ENCODE results near the gene SLC43A2.

Gene SLC43A2

DNA sequence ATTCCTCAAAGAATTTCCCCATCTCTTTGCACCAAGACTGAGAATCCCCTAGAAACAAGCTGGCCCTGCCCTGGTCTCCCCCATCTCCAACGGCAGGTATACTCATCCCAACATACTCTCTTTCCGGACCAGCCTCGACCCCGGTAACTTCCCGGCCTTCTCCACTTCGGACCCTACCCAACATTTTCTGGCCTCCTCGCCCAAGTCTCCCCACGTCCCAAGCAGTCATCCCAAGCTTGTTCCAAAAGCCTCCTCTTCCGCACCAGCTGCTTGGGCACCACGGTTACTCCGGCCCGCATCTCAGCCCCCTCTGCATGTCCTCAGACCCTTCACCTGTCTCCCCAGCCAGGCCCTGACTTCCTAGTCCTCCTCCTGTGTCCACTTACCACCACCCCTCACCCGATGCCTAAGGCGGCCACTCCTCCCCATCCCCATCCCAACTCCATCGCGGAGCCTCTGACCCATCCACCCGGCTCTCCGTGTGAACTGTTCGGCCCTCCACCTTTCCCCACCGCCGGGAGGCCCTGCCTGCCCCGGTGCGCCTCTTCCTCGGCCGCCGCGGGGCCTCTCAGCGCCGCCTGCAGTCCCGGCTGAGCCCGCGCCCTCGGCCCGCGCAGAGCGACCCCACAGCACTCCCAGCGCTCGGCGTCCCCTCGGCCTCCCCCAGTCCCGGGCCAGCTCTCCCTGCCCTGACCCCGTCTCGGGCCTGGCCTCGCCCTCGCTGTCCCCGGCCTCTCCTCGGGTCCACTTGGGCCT is 67.0 kb downstream of the SLC43A2 start:
- DNase-seq: peak; percentile 18

DNA sequence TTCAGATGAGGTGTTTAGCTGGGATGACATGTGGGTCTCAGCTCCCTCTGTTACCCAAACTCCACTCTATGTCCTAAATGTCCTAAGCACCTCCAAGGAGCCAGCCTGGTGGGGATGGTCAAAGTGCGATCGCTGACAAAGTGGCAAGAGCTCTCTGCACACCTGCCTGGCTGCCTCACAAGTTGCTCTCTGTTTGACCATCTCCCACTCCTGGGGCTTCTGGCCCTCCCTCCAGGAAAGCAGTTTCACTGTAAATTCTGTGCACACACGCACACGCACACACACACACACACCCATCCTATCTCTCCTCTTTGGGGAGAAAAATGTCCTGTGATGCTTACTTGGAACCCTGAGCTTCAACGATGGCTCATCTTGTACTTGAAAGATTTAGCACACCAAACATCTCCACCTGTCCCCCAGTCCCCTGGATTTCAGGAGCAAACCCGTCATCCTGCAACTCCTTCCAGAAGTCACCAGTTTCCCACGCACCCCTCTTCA is 67.7 kb downstream of the SLC43A2 start:
- no peak for DNase-seq

DNA sequence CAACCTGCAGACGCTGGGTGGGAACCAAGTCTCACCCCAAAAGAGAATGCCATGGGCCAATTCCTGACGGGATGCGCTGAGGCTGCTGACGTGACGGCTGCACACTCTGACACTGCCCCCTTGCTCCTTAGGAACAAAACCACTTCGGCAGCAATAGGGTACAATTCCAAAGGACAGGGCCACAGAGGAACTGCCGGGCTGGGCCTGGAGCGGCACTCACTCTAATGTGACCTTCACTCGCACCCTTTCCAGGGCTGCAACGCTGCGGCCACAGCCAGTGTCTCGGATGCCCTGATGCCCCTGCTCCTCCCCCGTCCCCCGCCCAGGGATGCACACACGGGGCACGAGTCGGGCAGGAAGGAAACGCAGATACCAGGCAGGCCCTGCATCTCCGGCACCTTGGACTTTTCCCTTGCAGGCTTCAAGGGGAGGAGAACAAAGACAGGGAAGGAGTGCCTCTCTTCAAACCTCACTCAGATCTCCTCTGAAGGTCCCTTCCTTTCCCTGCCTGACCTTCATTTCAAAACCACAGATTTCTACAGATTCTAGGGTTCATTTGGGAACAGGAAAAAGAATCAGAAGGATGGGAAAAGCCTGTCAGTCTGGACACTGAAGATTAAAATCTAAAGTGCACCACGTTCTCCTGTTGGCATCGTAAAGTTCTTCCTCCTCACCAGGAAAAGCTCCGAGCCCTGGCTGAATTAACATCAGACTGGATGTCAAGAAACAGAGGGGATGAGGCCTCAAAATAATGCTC is 68.4 kb downstream of the SLC43A2 start:
- DNase-seq: no peak

DNA sequence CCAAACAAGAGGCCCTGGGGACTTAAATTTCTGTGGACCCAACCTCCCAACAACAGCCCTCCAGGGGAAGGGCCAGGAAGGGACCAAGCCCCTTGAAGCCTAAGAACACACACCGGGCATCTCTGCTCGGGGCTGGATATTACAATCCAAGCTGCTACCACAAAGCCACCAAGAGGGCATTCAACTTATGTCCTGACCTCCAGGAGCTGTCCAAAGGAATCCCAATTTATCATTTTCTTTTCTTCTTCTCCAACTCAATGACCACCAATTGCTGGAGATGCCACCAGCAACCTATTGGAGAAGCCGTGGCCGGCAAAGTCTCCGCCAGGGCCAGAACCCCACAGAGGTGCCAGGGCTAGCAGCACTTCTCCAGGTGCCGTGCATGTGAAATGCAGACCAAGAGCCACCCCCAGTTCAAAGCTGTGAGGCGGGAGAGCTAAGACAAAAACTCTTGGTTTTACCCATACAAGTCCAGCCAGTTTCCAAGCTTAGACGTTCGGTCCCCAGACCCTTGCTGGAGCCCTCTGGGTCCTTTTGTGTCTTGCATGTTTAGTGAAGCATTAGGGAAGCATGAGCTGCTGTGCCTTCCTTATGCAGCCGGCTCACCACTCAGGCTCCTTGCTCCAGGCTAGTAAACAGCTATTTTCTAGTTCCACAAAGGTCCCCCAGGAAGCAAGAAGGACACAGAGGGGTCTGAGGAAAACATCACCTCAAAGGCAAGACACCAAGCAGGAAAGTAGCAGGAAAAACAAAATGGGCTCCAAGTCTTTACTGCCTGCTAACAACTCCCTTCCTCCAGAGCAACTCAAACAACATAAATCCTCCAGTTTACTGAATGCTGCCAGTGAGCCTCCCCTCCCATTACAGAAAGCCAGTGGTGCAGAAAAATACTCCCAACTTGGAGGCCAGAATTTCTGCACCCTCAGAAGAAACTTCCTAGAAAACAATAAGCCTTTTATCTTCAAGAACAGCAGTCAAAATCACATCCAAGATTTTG is 69.3 kb downstream of the SLC43A2 start:
- no peak for DNase-seq

DNA sequence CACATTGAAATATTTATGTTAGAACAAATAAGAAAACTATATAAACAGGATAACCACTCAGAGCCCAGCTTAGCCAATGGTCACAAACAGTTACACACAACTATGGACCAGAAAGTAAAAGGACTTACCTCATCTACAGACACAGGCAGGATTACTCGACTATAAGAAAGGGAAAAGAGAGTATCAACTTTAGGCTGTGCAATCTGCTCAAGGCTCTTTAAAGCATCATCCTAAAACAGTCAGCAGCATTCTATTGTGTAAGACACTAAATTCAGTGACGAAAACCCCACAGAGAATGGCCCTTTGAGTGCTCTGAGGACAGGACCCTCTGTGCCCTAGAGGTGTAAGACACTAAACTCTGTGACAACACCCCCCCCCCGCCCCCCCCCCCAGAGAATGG is 70.2 kb downstream of the SLC43A2 start:
- DNase-seq: no peak

DNA sequence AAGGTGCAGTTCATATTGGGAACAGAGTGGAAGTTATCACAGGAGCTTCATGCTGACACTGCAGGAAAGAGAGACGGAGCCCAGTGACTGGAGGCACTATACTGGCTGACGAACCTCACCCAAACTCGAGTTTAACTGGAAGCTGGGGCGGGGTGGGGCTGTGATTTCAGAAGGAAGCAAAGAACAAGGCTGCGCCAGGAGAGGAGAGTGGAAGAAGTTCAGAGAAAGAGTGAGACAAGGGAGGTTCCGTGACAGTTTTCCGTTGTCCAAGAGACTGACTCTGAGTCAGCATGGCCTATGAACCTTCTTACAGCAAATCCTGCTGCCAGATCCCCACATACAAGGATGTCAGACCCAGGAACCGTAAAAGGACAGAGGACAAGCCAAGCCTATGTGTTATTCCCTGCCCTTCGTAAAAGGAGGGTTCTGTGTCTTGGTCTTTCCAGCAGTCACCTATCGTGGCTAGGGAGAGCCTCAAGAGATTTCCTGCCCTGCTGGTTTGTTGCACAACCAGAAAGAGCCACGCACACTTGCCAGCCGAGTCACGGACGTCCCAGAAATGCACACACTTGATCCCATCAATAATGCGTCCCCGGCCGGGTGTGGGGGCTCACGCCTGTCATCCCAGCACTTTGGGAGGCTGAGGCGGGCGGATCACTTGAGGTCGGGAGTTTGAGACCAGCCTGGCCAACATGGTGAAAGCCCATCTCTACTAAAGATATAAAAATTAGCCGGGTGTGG is 71.1 kb downstream of the SLC43A2 start:
- DNase-seq: no peak

DNA sequence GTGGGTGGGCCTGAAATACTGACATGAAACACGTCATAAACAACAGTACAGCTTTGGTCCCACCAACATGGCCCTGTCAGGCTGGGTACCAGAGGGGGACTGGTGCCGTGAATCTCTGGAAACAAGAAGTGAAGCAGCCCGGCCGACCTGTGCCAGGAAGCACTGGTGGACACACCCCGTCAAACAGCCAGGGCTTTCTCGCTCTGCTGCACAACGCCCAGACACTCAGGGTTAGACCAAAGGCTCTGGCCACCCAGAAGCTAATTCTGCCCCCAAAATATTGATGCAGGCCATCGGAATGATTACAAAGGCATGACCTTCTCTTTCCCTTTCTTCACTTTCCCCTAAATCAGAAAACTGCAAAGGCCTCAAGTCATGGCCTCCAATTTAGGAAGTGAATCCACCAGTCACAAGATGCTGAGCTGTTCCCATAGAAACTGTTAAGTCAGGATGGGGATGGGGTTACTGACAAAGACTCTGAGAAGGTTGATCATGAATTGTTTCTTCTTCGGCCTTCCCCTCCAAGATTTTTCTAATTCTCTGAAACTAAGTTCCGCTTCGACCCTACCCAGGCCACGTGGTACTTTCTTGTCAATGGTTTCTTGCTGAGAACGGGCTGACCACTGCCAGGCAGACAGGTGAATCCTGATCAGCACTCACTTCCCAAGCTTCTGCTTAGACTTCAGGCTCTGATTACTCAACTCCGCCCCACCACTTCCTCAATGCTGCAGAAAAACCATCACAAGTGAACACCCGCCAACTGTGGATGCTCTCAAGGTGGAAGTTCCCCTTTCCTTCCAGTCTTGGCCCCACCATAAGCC is 72.8 kb downstream of the SLC43A2 start:
- no peak for DNase-seq

DNA sequence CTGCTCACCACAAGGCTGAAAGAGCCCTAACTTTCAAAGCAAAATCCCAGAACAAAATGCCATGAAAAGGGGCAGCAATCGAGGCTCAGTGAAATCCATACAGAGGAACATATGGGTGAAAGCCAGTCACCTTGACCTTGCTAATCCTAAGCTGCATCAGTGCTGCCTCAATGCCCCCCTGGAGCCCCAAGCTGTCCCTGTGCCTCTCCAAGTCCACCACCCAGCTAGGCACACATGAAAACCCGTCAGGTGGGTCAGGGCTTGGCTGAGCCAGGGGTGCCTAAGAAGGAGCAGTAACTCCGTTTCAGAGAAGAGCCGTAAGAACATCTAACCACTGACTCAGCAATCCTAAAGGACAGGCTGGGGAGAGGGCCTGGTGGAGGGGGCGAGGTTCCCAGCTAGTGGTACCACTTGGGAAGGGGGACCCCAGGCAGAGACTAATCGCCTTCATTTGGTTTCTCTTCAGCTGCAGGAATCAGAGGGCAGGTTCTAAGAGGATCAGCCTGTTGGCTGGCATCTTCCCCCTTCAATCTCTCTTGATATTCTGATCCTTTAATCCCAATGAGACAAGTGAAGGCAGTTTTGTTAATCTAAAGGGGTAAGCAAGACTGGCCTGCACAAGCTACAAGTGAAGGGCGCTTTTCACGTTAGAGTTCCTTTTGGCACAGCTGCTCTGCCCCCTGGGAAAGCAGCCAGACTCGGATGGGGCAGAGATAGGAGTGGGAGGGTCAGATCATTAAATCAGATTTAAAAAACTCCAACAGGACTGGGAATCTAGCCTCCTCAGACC is 73.7 kb downstream of the SLC43A2 start:
- DNase-seq: no peak

DNA sequence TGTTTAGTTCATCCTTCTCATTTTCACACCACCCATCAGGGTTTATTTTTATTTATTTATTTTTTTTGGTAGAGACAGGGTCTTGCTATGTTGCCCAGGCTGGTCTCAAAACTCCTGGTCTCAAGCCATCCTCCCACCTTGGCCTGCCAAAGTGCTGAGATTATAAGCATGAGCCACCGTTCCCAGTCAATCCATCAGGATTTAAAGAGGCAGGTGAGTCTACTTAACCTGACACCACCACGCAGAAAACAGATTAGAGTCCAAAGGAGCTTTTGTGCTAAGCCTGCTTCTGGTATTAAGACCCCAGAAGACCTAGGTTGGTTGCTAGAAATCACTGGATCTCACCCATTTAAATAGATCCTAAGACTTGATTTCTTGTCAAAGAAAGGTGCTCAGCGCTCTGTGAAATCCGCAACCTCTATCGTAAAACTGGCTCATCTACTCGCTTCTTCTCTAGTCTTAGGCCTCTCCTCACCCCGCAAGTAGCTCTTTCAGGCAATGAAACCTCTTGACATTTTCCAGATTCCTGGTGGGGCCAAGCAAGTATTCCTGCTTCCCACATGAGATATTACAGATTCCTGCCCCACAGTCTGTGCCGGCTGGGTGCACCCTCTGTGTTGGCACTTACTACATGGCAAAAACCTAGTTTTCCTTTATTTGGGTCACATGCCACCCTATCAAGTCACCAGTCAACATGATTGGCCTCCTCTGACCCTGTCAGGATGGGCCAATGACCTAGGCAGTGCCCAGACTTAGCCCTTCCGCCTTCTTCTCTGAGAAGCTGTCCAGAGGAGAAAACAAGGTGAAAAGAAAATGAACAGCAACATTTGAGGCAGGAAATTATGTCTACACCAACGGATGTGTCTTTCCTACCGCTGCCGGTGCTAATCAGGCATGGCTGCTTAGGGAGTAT is 75.0 kb downstream of the SLC43A2 start:
- DNase-seq: no peak

DNA sequence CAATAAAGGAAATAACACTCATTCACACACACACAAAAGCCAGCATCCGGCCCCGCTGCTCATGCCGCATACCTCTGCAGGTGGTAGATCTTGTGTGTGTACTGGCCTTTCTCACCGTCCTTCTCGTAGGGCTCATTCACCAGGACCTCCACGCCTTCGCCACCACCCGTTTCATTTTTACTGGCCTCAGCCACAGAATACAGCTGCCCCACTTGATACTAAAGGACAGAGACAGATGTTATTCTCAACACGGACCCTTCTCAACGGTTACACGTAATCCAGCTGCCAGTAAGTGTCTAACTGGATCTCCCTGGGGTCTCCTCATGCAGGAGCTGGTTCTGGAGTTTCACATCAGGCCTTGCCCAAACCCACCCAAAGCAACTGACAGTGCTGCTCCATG is 75.7 kb downstream of the SLC43A2 start:
- DNase-seq: no peak

DNA sequence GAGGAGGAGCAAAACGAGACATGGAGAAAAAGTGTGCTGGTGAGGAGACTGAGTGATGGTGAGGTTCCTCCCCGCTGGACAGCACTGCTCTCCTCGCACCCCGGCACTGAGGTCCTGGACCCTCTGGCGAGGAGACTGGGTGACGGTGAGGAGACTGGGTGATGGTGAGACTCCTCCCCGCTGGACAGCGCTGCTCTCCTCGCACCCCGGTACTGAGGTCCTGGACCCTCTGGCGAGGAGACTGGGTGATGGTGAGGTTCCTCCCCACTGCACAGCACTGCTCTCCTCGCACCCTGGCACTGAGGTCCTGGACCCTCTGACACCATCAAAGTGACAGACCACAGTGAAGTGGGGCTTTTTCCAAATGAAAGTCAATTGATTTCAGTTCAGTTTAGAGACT is 76.9 kb downstream of the SLC43A2 start:
- DNase-seq: no peak

DNA sequence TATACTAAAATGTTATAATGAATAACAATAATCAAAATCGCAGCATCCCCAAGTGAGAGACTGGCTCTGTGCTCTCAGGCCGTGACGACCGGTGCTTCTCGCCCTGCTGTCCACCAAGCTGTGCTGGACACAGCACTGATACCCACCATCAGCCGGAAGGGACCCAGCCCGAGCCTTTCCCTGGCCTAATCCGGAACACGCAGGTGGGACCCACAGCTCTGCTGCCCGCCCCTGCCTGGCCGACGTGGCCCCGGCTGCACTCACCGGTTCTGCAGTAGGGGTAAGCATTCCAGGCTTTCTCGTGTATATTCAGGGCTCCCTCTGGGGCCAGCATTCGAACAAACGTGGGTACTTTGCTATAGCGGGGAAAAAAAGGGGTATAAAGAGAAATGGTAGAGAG is 80.6 kb downstream of the SLC43A2 start:
- DNase-seq: no peak

DNA sequence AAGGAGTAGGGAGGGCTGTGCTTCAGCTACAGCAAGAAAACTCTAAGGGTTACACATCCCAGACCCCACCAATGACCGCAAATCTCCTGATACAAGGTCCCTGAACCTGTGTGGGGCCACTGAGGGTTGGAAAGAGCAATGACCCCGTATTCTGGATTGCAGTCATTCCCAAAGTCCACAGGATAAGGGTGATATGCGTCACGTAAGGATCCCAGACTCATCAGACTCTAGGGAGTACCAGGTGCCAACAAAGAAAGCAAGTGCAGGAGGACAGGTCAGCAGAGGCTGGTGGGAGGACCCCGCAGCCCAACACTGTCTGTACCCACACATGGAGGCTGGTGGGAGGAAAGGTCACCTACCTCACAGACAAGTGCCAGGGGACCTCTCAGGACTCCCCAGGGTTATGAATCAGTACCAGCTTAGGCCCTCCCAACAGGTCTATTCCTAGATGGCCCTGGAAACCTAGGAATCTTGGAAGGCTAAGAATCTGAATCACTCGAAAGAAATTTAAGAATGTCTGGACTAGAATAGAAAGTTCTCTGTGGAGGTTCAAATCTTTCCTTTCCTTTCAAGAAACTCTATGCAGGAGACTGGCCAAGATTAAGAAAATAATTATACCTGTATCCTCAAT is 82.2 kb downstream of the SLC43A2 start:
- no peak for DNase-seq

DNA sequence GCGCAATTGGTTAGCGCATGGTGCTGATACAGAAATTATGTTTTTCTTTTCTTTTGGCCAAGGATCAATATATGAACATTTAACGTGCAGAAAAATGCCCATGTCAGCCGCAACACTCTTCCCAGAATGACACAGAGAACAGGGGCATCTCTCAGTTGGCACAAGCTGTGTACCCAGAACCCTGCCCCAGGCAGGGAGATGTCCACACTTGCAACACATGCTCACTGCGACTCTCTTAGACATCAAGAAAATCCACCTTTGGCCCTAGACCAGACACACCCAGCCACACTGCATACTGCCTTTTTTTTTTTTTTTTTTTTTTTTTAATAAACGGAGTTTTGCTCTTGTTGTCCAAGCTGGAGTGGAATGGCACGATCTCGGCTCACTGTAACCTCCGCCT is 83.0 kb downstream of the SLC43A2 start:
- no peak for DNase-seq

DNA sequence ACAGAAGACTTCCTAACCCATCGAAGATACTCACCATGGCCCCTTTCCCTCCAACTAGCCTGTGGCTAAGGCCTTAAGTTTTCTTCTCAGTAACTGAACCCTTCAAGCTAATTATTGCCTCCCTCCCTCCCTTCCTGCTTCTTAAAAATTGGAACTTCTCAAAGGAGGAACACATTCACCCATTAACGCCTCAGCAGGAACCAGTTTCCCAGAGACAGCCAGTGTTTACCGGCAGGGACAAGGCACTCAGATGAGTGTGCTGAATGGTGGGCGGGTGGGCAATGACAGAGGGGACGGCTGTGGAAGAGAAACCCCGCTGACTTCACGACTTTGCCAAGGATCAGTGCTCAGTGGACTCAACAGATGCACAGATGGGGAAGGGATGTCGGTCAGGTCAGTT is 86.3 kb downstream of the SLC43A2 start:
- DNase-seq: no peak

DNA sequence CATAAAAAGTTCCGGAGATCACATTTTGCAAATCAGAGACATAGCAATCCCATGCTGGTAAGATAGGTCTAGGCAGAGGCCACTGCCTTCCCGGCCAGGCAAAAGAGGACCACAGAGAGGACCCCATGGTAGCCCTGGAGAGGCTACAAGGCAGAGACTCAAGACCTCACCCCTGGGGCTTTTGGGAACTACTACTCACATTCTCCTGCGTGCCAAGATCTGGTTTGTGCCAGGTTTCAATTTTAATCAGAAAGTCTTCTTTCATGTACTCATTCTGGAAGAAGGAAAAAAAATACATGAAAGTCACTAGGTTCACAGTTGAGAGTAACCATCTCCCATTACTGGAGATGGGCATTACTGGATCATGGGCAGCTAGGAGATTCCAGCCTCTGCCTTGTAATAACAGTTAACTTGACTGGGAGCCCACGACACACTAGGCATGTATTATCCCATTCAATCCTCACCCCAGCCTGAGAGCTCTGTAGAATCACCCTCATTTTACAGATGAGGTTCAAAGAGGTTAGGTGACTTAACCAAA is 87.2 kb downstream of the SLC43A2 start:
- no peak for DNase-seq

DNA sequence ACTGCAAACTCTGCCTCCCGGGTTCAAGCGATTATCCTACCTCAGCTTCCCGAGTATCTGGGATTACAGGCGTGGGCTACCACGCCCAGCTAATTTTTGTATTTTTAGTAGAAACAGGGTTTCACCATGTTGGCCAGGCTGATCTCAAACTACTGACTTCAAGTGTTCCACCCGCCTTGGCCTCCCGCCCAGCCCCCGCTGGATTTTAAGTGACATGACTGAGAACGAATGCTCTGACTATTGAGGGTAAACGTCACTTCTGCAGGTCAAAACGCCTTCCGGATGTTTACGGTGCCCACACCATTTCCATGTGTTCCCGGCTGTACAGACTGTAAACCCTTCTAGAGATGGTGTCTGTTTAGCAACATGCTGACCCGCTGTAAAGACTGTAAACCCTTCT is 88.8 kb downstream of the SLC43A2 start:
- DNase-seq: no peak

DNA sequence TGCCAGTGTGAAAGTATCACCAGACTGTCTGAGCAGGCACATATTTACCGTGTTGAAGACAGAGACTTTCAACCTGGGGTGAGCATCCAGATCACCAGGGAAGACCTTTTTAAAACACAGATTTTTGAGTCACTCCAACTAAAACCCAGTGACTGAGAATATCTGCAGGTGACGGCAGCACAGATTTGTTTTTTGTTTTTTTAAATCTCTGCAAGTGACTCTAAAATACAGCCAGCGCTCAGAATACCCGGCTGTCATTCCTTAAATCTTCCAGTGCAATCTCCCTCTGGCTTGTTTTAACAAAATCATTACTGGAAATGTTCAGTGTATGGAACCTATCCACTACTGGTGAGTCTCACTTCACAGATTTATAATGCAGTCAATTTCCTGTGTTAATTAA is 92.9 kb downstream of the SLC43A2 start:
- DNase-seq: no peak
